Measurements from ENCODE around the gene NHLH1.

The NHLH1 gene

DNA sequence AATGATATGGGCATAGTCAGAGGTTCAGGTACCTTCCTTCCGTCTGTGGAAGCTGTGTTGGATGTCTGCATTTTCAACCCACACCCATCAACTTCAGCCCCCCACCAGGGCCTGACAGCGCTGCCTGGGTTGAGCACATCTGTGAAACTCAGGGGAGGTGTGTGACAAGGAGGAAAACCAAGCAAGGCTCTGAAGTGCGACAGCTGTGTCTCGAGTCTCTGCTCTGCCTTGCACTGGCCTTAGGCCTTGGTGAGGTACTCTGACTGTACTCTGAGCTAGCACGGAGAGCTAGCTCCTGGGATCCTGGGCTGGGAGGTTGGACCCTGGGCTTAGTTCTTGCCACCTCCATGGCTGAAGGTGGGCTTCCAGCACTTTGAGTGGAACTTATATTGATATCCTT, 42.6 kb downstream of the NHLH1 start:
- no peak for DNase-seq (ENCODE audit: extremely low read depth in 1 of 2, low read depth in 1 of 2)

DNA sequence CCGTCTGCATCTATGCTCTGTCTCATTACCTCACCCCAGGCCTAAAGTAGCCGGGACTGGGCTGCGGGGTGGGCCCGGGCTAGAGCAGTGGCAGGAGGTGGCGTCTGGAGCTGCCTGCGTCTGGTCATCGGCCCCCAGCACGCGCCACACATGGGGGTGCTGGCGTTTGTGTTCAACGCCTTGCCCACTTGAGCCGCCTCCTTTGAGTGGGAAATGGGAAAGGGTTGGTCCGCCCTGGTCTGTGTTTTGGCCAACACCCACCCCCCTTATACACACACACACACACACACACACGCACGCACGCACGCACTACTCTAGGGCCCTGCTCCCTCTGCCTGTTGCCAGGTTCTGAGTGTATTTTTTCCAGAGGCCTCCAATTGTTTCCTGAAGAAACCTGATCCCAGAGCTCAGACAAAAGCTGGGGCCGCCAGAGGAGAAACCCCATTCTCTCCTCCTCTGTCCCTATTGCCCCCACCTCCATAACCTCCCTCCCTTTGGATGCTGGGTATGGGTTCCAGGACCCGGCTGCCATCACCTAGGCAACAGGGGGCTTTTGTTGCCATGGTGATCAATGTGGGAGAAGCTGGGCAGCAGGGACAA, 43.6 kb downstream of the NHLH1 start:
- no peak for DNase-seq (ENCODE audit: extremely low read depth in 1 of 2, low read depth in 1 of 2)

DNA sequence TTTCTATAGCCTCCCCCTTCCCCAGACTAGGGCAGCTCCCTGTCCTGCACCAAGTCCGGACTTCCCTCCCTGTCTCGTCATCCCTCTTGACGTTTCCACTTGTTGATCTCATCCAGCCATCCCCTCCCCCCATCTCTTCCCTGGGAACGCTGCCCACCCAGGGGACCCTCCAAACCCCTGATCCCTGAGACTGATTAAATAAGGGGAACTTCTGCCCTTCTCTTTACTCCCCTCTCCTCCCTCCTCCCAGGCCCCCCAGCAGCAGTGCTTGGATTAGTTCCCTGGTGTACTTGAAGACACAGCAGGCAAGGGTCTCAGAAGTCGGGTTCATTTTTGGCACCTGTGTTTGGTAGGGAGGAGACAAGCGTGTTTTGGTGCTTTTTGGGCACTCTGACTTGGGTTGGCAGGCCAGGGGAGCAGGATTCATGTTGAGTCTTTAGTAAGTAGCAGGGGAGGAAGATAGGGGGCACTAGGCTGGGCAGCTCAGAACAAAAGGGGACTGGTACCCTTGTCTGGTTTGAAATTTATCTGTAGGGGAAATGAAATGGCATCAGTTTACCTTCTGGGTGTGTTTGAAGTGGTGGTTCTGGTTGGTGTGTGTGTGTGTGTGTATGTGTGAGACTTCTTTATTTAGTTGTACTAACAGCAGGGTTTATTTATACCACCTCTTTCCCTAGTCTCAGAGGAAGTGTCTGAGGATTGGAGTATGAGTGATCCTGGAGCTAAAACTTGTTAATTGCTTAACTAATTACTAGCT, 44.6 kb downstream of the NHLH1 start:
- DNase-seq (ENCODE audit: extremely low read depth in 1 of 2, low read depth in 1 of 2) = no peak

DNA sequence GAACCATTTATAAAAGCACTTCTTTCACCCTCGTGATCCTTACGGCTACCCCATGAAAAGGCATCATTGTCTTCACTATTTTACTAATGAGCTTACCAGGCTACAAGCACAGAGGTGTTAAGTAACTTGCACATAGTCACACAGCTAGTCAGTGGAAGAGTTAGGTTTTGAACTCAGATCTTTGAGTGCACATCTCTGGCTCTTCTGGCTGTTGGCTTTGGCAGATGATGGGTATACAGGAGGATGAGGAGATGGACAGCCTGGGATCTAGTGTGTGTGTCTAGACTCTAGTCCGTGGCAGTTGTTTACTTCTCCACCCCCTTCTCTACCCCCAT, 45.1 kb downstream of the NHLH1 start:
- DNase-seq (ENCODE audit: extremely low read depth in 1 of 2, low read depth in 1 of 2) = no peak

DNA sequence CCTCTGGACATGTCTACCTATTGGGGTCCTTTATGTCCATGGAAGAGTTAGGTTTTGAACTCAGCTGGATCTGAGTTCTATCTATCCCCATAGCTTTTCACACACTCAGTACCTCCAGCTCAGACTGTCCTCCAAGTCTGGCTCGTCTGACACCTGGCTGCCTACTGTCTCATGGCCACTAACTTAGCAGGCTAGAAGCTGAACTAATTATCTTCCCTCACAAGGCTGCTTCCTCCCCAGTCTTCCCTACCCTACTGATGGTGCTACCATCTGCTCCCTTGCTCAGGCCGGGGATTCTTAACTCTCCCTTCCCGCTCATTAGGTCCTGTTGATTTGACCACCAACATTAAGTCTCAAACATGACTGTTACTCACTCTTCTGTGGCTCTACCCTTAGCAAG, 46.8 kb downstream of the NHLH1 start:
- no peak for DNase-seq (ENCODE audit: extremely low read depth in 1 of 2, low read depth in 1 of 2)

DNA sequence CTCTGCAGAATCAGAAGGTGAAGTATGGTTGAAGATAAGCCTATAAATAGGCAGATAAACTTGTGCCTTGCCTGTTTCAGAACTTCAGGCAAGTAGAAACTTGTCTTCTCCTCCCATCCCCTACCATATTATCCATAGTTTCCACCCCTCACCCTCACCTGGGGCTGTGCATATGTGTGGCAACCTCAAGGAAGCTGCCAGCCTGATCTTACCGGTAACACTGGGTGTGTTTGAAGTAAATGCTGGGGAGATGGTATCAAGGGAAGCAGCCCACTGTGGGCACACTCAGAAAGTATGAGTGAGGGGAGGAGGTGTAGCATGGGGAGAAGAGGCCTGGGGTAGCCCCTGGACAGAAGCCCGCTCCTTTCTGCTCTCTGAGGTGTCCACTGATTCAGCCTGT, 48.0 kb downstream of the NHLH1 start:
- no peak for DNase-seq (ENCODE audit: extremely low read depth in 1 of 2, low read depth in 1 of 2)

DNA sequence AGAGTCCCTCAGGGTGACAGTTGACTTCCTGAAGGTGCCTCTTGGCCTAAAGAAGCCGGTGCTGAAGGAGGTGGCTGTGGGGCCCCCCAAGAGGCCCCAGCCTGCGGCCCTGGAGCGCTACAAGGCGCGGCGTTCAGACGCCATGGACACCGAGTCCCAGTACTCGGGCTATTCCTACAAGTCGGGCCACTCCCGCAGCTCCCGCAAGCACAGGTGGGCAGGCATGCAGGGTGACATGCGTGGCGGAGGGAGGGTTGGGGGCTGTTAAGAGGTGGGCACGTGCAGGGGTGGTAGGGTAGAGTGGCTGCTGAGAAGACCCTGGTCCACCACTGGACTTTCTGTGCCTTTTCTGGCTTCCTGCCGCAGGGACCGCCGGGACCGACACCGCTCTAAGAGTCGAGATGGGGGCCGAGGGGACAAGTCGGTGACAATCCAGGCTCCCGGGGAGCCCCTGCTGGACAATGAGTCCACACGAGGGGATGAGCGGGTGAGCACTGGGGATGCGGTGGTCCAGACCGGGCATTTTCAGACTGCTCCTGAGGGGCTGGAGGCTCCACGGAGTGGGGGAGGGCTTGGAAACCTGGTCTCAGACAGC, 48.9 kb downstream of the NHLH1 start:
- no peak for DNase-seq (ENCODE audit: extremely low read depth in 1 of 2, low read depth in 1 of 2)

DNA sequence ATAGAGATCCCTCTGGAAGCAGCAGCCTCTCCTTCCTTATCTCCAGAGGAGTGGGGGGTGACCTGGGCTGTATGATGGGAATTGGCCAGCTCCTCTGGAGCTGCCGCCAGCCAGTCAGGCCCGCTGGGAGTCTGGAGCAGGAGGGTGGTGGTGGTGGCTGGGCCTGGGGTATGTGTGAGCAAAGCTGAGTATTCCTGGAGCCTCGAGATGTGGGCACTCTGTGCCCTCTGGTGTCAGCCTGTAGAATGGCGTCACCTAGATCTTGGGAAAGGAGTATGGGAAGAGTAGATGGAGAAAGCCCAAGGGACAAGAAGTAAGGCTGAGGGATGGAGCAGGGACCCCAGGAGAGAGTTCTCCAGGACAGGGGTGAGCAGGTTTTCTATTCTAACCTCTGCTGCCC, 49.5 kb downstream of the NHLH1 start:
- no peak for DNase-seq (ENCODE audit: extremely low read depth in 1 of 2, low read depth in 1 of 2)

DNA sequence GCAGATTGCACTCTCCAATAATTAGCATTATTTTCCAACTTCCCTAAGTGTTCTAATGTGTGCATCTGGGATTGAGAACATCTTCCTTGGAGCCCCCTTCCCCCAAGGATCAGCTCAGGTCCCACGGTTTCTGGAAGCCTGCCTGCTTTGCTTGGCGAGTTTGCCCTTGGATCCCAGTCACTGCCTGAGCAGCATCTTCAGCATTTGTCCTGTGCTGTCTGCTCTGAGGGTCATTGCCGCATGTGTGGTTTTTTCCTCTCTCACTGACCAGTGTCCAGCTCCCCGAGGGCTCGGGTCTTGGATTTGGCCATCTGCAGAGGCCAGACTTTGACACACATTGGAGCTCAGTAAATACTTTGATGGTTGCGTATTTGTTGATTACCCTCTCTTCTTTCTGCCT, 51.6 kb downstream of the NHLH1 start:
- no peak for DNase-seq (ENCODE audit: extremely low read depth in 1 of 2, low read depth in 1 of 2)

DNA sequence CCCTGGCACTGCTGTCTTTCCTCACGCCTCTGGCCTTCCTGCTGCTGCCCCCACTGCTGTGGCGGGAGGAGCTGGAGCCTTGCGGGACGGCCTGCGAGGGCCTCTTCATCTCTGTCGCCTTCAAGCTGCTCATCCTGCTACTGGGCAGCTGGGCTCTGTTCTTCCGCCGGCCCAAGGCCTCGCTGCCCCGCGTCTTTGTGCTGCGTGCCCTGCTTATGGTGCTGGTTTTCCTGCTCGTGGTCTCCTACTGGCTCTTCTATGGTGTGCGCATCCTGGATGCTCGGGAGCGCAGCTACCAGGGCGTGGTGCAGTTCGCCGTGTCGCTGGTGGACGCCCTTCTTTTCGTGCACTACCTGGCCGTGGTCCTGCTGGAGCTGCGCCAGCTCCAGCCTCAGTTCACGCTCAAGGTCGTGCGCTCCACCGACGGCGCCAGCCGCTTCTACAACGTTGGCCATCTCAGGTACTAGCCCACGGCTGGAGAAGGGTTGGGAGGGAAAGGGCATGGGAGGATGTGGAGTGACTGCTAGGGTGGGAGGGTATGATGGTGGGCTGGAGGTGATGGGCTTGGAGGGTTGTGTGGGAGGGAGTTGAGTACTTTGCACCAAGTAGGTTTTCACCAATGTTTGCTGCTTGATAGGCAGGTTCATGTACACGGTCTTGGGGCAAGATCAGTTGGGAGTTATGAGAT, 52.4 kb downstream of the NHLH1 start:
- no peak for DNase-seq (ENCODE audit: extremely low read depth in 1 of 2, low read depth in 1 of 2)

DNA sequence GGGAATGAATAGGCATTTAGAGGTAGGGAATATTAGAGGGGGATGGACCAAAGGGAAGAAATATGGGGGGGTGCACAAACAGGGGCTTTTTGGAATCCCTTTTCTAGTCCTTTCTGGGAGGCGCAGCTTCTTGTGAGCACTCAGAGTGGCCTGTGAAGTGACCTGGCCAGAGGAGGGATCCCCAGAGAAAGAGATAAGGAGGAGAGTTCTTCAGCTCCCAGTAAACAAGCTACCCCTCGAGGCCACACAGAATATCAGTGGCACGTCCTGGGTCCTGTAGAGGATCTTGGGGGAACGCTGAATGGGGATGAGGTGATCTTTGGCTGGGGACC, 52.9 kb downstream of the NHLH1 start:
- no peak for DNase-seq (ENCODE audit: extremely low read depth in 1 of 2, low read depth in 1 of 2)

DNA sequence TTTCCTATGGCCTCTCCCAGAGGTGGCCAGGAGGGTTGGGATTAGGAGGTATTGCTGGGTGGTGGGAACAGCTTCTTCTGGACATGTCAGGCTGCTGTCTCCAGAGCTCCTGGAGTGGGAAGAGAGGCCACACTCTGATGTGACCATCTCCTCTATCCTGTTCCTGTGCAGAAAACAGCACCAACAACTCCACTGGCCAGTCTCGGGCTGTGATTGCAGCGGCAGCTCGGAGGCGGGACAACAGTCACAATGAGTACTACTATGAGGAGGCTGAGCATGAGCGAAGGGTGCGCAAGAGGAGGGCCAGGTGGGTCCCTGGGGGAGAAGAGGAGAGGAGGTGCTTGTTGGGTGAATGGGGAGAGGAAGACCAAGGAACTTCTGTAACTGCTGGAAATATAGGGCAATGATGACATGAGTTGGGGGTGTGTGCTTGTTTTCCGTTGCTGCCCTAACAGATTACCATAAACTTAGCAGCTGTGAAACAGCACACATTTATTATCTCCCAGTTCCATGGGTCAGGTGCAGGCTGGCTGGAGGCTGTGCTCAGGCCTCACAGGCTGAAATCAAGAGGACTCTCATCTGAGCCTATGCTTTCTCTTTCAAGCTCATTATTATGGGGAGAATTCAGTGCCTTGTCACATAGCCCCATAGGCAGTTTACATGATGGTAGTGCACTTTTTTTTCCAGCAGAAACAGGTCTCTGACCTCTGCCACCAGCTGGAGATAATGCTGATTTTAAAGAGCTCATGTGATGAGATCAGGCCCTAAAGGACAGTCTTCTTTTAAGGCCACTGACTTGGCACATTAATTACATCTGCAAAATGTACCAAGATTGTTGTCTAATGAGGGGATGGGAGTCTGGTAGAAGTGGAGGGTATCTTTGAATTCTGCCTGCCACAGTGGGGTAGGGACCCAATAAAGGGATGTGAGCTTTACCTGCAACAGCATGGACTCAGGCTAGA, 54.3 kb downstream of the NHLH1 start:
- no peak for DNase-seq (ENCODE audit: extremely low read depth in 1 of 2, low read depth in 1 of 2)

DNA sequence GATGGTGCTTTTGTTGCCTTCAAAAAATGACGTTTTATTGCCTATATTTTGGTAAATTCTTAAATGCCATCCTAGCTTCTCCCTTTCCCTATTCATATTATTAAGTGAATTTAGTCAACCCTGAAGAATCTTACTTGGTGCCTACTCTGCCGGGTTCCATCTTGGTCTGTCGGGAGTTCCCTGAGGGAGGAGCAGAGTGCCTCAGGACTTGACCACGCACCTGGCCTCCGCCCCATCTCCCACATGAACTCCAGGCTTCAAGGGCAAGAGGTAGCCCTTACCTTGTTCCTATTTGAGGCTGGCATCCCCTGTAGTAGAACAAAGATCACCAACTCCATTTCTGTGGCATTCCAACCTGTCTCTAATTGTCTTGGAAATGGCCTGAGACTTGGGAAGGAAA, 55.0 kb downstream of the NHLH1 start:
- no peak for DNase-seq (ENCODE audit: extremely low read depth in 1 of 2, low read depth in 1 of 2)

Measured in stimulated activated CD8-positive, alpha-beta memory T cell treated with anti-CD3 and anti-CD28 coated beads, Interleukin-7, amount 100 ng/mL, for 48 hours (primary cell).